Mesendoderm (in vitro differentiated cells): ENCODE data around the gene CCDC40.

ENCODE experiments used
- DNase-seq: peaks from one replicate; pipeline ENCODE4 v3.0.0; 2013
- H2AK5ac ChIP-seq: 2 replicates; pipeline ENCODE4 v1.6.1; 2013; ENCODE audit warnings: low read length, inconsistent platforms
- H2BK120ac ChIP-seq: 2 replicates; pipeline ENCODE4 v1.6.1; 2013; ENCODE audit warnings: low read depth, mild to moderate bottlenecking, low read length, moderate library complexity, mixed read lengths
- H2BK15ac ChIP-seq: replicated peaks from 2 replicates; pipeline ENCODE4 v1.6.1; 2013; ENCODE audit warnings: low read depth, mild to moderate bottlenecking, moderate library complexity
- H2BK5ac ChIP-seq: 2 replicates; pipeline ENCODE4 v1.6.1; 2013; ENCODE audit warnings: low read length, inconsistent platforms
- H3K18ac ChIP-seq: 2 replicates; pipeline ENCODE4 v1.6.1; 2013; ENCODE audit warnings: mild to moderate bottlenecking, low read length, mixed read lengths
- H3K23ac ChIP-seq: one replicate; pipeline ENCODE4 v1.6.1; 2013; ENCODE audit warnings: low read length
- H3K27ac ChIP-seq: 2 replicates; pipeline ENCODE4 v1.5.1; 2013; ENCODE audit warnings: low read depth, mild to moderate bottlenecking, inconsistent platforms, low read length, moderate library complexity
- H3K27me3 ChIP-seq: 2 replicates; pipeline ENCODE4 v1.6.1; 2013; ENCODE audit warnings: low read length, control low read depth, mild to moderate bottlenecking, inconsistent platforms; ENCODE audit not compliant: insufficient read depth, poor library complexity
- H3K36me3 ChIP-seq: 2 replicates; pipeline ENCODE4 v1.6.1; 2013; ENCODE audit warnings: low read length, inconsistent platforms; ENCODE audit not compliant: control insufficient read depth, insufficient read depth
- H3K4ac ChIP-seq: one replicate; pipeline ENCODE4 v1.6.1; 2013; ENCODE audit warnings: low read depth, mild to moderate bottlenecking, low read length, moderate library complexity
- H3K4me1 ChIP-seq: 2 replicates; pipeline ENCODE4 v1.6.1; 2013; ENCODE audit warnings: low read depth, low read length, inconsistent platforms; ENCODE audit not compliant: control insufficient read depth
- H3K4me2 ChIP-seq: 2 replicates; pipeline ENCODE4 v1.6.1; 2013; ENCODE audit warnings: low read length
- H3K4me3 ChIP-seq: 2 replicates; pipeline ENCODE4 v1.5.1; 2013; ENCODE audit warnings: mild to moderate bottlenecking, low read length
- H3K56ac ChIP-seq: one replicate; pipeline ENCODE4 v1.6.1; 2013; ENCODE audit warnings: low read length
- H3K79me1 ChIP-seq: 2 replicates; pipeline ENCODE4 v1.6.1; 2013; ENCODE audit warnings: low read length, inconsistent platforms
- H3K79me2 ChIP-seq: 2 replicates; pipeline ENCODE4 v1.6.1; 2013; ENCODE audit warnings: mild to moderate bottlenecking, low read length; ENCODE audit not compliant: control insufficient read depth, insufficient read depth
- H3K9ac ChIP-seq: 2 replicates; pipeline ENCODE4 v1.6.1; 2013; ENCODE audit warnings: low read length, inconsistent platforms
- H4K5ac ChIP-seq: one replicate; pipeline ENCODE4 v1.6.1; 2013; ENCODE audit warnings: low read length
- H4K8ac ChIP-seq: one replicate; pipeline ENCODE4 v1.6.1; 2013; ENCODE audit warnings: low read depth, mild to moderate bottlenecking, control low read depth, low read length, moderate library complexity
- WGBS: extraction: QIAGEN DNeasy Blood & Tissue Kit; methylation state at CpG from one replicate; pipeline ENCODE4 v1.1.7; 2013; ENCODE audit warnings: low lambda C conversion rate, missing lambda C conversion rate; ENCODE audit not compliant: insufficient coverage; ENCODE audit errors: extremely low coverage; 5-methylcytosine and 5-hydroxymethylcytosine counted together

CCDC40 gene

DNA sequence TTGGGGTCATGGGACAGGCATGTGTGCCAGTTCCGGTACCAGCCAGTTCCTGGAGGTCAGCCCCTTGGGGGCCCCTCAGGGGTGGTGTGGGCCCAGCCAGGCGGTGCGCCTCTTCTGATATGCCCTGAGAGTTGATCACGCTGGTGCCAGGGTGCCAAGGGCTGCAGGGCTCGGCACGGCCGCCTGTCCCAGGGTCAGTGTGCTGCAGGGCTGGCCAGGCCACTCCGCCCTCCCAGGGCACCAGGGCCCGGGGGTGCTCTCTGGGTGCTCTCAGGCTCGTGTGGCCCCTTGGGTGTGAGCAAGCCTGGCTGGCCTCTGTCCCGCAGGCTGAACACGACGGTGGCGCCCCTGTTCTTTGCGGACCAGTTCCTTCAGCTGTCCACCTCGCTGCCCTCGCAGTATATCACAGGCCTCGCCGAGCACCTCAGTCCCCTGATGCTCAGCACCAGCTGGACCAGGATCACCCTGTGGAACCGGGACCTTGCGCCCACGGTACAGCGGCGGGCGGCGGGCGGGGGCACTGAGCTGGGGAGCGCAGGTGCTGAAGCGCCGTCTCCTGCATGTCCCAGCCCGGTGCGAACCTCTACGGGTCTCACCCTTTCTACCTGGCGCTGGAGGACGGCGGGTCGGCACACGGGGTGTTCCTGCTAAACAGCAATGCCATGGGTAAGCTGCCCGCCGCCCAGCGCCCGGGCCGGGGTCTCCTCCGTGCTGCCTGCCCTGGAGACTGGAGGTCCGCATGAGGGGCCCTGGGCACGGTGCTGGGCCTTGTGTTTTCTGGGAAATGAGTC lies 71.0 kb downstream of the CCDC40 start:
- Histone ChIP-seq H4K5ac (no peak overlapping the region), H3K56ac (no peak overlapping the region), H4K8ac (no peak overlapping the region), H3K36me3 (no peaks in the 10 kb centered on the region), H2BK120ac (no peak overlapping the region), H2BK5ac (no peak overlapping the region), H3K18ac (no peak overlapping the region), H3K79me2 (no peaks in the 10 kb centered on the region), H2BK15ac (no peak overlapping the region), H2AK5ac (no peak overlapping the region), H3K27ac (no peak overlapping the region), H3K4ac (no peak overlapping the region), H3K27me3 (no peaks in the 10 kb centered on the region), H3K23ac (no peak overlapping the region), H3K4me3 (no peak overlapping the region), H3K9ac (no peak overlapping the region), H3K79me1 (no peaks in the 10 kb centered on the region), H3K4me2 (no peak overlapping the region), H3K4me1 (no peaks in the 10 kb centered on the region)
- DNase-seq = no peak
- WGBS = no CpG with 5 or more reads among the region's 46 CpGs

DNA sequence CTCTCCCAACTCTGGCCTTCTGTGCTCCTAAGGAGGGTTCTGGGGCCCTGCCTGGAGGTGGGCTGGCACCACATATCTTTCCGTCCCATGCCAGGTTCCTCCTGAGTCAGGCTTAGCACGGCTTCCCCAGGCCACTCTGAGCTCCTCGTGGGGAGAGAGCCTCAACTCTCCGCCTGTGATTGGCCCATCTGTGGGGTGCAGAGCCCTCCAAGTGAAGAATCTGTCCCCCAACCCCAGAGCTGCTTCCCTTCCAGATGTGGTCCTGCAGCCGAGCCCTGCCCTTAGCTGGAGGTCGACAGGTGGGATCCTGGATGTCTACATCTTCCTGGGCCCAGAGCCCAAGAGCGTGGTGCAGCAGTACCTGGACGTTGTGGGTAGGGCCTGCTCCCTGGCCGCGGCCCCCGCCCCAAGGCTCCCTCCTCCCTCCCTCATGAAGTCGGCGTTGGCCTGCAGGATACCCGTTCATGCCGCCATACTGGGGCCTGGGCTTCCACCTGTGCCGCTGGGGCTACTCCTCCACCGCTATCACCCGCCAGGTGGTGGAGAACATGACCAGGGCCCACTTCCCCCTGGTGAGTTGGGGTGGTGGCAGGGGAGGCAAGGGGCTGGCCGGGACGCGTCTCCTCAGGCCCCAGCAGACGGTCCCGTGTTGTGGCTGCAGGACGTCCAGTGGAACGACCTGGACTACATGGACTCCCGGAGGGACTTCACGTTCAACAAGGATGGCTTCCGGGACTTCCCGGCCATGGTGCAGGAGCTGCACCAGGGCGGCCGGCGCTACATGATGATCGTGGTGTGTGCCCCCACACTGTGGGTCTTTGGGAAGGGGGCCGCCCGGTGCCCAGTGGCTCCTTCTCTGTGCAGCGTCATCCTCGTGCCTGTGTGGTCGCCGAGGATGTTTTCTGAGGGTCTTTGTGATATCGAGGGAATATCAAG lies 71.9 kb downstream of the CCDC40 start:
- Histone ChIP-seq H3K18ac (no peak overlapping the region), H3K4me1 (no peaks in the 10 kb centered on the region), H3K4me2 (no peak overlapping the region), H3K79me2 (no peaks in the 10 kb centered on the region), H3K27ac (no peak overlapping the region), H3K4me3 (no peak overlapping the region), H3K23ac (no peak overlapping the region), H3K9ac (no peak overlapping the region), H4K8ac (no peak overlapping the region), H3K4ac (no peak overlapping the region), H2BK15ac (no peak overlapping the region), H2BK5ac (no peak overlapping the region), H3K27me3 (no peaks in the 10 kb centered on the region), H3K79me1 (no peaks in the 10 kb centered on the region), H2BK120ac (no peak overlapping the region), H4K5ac (no peak overlapping the region), H2AK5ac (no peak overlapping the region), H3K56ac (no peak overlapping the region), H3K36me3 (no peaks in the 10 kb centered on the region)
- DNase-seq = no peak
- WGBS = no CpG with 5 or more reads among the region's 40 CpGs

DNA sequence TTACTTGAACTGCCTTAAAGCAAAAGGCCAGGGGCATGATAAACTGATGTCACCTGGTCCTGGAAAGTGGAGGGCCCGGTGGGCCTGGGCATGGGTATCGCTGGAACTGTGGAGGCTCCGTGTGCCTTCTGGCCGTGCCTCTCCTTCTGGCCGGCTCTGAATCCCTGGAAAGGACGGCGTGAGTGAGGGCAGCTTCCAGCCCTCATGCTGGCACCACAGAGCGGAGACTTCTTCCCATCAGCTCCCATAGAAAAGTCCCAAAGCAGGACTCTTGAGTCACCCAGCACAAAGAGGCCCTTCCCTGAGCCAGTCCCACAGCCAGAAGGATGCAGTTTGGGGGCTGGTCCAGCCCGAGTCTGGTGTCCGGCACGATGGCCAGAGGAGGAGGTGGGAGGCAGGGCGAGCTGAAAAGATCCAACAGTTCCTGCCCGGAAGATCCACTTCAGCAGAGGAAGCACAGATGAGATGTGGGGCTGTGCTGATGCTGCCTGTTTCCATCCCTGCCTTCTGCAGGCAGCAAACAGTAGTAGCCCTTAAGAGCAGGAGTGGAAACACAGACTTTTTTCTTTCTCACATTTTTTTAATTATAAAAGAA lies 72.7 kb downstream of the CCDC40 start:
- no peak overlapping the region for H2AK5ac ChIP-seq
- H3K36me3 ChIP-seq = no peaks in the 10 kb centered on the region
- no peak overlapping the region for H3K4me3 ChIP-seq
- H2BK15ac ChIP-seq = no peak overlapping the region
- no peak overlapping the region for H3K4me2 ChIP-seq
- H4K8ac ChIP-seq = no peak overlapping the region
- H3K9ac ChIP-seq = no peak overlapping the region
- no peak for DNase-seq
- H3K56ac ChIP-seq = no peak overlapping the region
- no peak overlapping the region for H4K5ac ChIP-seq
- no peak overlapping the region for H3K4ac ChIP-seq
- no peak overlapping the region for H3K18ac ChIP-seq
- H3K27me3 ChIP-seq = no peaks in the 10 kb centered on the region
- H2BK120ac ChIP-seq = no peak overlapping the region
- WGBS = no CpG with 5 or more reads among the region's 13 CpGs
- H3K79me1 ChIP-seq = no peaks in the 10 kb centered on the region
- H2BK5ac ChIP-seq = no peak overlapping the region
- no peak overlapping the region for H3K23ac ChIP-seq
- H3K79me2 ChIP-seq = no peaks in the 10 kb centered on the region
- no peaks in the 10 kb centered on the region for H3K4me1 ChIP-seq
- no peak overlapping the region for H3K27ac ChIP-seq

DNA sequence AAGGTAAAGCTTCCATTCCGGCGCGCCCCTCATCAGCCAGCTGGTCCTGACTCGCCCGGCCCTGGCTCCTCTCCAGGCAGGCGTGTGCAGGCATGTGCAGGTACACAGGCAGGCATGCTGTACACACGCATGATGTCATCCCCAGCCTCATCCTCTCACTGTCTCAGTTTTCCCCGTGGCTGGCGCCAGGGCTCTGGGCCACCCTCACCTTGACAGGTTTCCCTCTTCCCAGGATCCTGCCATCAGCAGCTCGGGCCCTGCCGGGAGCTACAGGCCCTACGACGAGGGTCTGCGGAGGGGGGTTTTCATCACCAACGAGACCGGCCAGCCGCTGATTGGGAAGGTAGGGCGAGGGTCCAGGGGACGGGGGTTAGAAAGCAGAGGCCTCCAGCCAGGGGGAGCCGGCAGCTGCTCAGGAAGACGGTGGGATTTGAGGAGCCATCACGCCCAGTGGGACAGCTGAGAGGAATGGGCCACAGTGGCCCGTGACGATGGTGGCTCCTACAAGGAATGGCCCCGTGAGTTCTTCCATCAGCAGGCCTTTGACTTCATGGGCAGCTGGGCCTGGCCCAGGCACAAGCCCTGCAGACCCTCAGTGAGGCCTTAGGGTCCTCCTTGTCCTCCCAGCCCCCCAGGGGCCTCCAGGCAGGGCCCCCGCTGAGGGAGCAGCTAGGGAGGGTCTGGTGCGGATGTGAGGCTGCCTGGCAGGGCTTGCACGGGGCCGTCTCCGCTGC lies 73.4 kb downstream of the CCDC40 start:
- no CpG with 5 or more reads among the region's 30 CpGs for WGBS
- no peak overlapping the region for H2BK5ac ChIP-seq
- H2BK15ac ChIP-seq = no peak overlapping the region
- DNase-seq = no peak
- H3K79me2 ChIP-seq = no peaks in the 10 kb centered on the region
- no peak overlapping the region for H3K4me3 ChIP-seq
- H3K4ac ChIP-seq = no peak overlapping the region
- no peak overlapping the region for H3K4me2 ChIP-seq
- no peak overlapping the region for H4K5ac ChIP-seq
- H3K36me3 ChIP-seq = no peaks in the 10 kb centered on the region
- H3K18ac ChIP-seq = no peak overlapping the region
- H3K23ac ChIP-seq = no peak overlapping the region
- no peak overlapping the region for H3K9ac ChIP-seq
- H3K27me3 ChIP-seq = no peaks in the 10 kb centered on the region
- no peak overlapping the region for H2BK120ac ChIP-seq
- no peak overlapping the region for H3K27ac ChIP-seq
- H3K79me1 ChIP-seq = no peaks in the 10 kb centered on the region
- H3K56ac ChIP-seq = no peak overlapping the region
- no peak overlapping the region for H4K8ac ChIP-seq
- no peaks in the 10 kb centered on the region for H3K4me1 ChIP-seq
- no peak overlapping the region for H2AK5ac ChIP-seq

DNA sequence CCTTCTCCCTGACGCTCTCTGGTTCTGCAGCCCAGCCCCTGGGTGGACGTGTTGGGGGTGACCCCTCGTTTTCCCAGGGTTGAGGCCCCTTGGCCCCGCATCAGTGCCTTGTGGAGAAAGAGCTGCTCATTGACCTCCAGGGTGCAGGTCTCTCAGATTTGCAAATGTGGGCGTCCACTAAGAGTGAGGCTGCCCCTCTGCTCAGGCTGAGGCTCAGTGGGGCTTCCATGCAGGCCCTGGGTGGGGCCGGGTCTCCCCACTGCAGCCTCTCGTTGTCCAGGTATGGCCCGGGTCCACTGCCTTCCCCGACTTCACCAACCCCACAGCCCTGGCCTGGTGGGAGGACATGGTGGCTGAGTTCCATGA lies 74.0 kb downstream of the CCDC40 start:
- WGBS = no CpG with 5 or more reads among the region's 9 CpGs
- Histone ChIP-seq H3K79me1 (no peaks in the 10 kb centered on the region), H2BK15ac (no peak overlapping the region), H3K4ac (no peak overlapping the region), H3K18ac (no peak overlapping the region), H3K27me3 (no peaks in the 10 kb centered on the region), H4K5ac (no peak overlapping the region), H3K36me3 (no peaks in the 10 kb centered on the region), H2AK5ac (no peak overlapping the region), H3K4me1 (no peaks in the 10 kb centered on the region), H2BK5ac (no peak overlapping the region), H3K9ac (no peak overlapping the region), H3K27ac (no peak overlapping the region), H3K23ac (no peak overlapping the region), H3K4me2 (no peak overlapping the region), H2BK120ac (no peak overlapping the region), H4K8ac (no peak overlapping the region), H3K4me3 (no peak overlapping the region), H3K56ac (no peak overlapping the region), H3K79me2 (no peaks in the 10 kb centered on the region)
- DNase-seq = no peak
